ENCODE results near the gene GNAT1.
"Not testable (repeated sequence)": the region's sequence is repeated elsewhere in the genome, so short reads cannot be mapped to it uniquely, and the experiment has no call there.

GNAT1 gene

GRCh38 chr3:50203809-50204803 is 12.7 kb downstream of the GNAT1 start:
- DNase-seq: no peak

- no peak for DNase-seq
These were observed 13.5 kb downstream of the GNAT1 start, which contains the start of gene SLC38A3 for GRCh38 chr3:50204804-50205412. SLC38A3 (plus strand) TSS chr3:50205271; CDS start chr3:50214200, 8,929 bp downstream.

DNA sequence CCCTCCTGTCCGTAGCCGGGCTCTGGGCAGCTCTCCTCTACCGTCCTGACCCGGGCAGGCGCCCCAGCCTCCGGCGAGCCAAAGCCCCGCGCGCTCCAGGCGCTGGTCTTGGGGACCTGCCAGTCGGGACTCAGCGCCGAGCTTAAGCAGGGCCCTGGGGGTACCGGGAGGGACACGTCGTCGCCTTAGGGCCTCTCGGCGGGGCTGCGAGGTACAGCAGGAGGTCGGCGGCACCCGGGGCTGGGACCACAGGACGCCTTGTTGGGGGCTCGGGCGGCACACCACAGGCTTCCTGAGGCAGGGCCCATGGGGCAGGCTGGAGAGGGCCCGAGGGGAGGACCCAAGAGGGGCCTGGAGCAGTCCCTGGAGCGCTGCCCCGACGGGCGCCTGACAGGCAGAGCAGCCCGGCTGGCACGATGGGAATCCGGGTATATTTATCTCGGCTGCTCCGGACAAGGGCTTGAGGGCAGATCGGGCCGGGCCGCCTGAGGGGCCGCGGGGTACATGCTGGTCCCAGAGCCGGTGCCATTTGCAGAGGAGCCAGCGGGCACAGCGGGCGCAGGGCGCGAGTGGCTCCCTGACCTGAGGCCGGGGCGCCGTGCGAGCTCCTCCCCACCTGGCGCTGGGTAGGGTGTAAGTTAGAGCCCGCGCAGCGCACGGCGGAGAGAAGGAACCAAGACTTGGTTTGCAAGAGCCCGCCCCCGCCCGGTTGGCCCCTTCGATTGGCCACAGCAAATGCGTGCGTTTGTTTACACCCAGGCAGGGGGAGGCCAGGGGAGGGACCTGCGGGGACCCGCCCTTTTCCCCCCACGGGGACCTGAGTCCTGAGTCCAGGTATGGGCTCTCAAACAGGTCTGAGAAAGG is 14.2 kb downstream of the GNAT1 start:
- no peak for DNase-seq

- no peak for DNase-seq
These were observed 16.1 kb downstream of the GNAT1 start for GRCh38 chr3:50207359-50208042.

- DNase-seq: no peak
These were observed 17.4 kb downstream of the GNAT1 start for GRCh38 chr3:50208677-50209344.

GRCh38 chr3:50210176-50210509 is 18.7 kb downstream of the GNAT1 start:
- DNase-seq: no peak

DNA sequence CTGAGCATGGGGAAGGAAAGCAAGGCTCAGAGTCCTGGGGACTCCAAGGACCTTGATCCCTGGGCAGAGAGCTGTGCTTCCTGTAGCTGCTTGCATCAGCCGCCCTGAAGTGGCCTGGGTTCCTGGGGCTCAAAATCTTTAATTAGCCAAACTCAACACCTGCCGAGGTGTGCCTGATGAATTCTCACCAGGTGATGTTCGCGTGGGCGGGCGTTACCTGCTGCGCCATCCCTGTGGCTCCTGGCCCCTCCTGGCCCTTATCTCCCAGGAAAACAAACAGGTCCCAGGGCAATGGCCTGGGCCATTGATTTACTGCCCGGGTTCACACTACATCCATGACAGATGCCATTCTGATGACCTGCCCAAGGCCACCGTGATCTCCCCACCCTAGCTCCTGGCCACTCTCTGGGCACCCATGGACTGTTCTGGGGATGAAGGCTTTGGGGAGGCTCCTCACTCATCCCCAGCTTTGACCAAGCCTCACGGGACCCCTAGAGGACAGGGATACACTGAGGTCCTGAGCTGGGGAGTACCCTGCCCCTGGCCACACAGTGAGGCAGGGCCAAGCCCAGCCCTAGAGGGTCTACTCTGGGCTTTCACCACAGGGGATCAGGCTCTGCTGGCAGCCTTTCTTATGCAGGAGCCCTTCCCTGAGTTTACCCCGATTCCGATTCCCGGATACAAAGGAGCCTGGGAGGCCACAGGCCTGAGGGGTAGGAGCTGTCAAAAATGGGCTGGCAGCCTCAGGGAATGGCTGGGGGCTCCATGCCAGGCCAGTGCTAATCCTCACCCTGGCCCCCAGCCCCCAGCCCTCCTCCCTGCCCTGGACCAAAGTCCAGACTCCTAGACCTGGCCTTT is 19.3 kb downstream of the GNAT1 start:
- DNase-seq: no peak

GRCh38 chr3:50211368-50211717 is 19.9 kb downstream of the GNAT1 start:
- DNase-seq: not testable (repeated sequence)

- DNase-seq: no peak
These were observed 20.5 kb downstream of the GNAT1 start for GRCh38 chr3:50211930-50212329.

DNA sequence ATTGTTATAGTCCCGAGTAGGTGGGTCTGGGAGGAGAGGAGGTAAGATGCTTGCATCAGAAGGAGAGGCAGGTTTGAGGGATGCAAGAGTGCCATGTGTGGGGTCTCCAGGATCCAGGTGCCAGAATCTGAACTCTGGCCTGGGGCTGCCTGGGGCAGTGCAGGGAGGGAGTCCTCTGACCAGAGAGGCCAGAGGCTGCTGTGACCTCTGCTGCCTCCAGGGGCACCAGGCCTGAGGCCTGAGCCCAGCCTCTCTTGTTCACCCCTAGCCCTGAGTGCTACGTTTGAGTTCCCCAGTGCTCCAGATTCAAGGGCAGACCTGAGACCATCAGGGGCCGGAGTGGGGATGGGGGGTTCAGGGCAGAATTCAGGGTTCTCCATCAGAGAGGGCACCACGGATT is 21.1 kb downstream of the GNAT1 start:
- DNase-seq: no peak

DNA sequence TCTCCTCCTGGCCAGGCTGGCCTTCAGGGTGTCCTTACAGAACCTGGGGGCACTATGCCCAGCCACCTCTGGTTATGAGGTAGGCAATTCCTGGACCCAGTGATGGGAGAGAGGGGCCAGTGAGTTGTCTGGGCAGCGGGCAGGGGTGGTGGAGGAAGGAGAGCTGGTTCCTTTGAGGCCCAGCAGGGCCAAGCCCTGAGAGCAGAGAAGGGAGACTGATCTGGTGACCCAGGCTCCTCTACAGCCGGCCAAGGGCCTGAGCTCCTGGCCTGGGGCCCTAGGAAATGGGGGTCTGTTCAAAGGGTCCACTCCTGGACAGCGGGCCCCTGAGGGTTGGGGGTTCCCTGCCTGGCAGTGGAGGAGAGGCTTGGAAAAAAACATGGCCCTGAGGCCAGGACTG is 21.6 kb downstream of the GNAT1 start:
- no peak for DNase-seq

GRCh38 chr3:50213373-50213772 is 22.0 kb downstream of the GNAT1 start:
- DNase-seq: no peak

GRCh38 chr3:50214824-50215223 is 23.4 kb downstream of the GNAT1 start:
- DNase-seq: no peak

- no peak for DNase-seq
These were observed 24.1 kb downstream of the GNAT1 start for GRCh38 chr3:50215529-50215928.

GRCh38 chr3:50217681-50218080 is 26.3 kb downstream of the GNAT1 start:
- DNase-seq: no peak

- no peak for DNase-seq
These were observed 27.0 kb downstream of the GNAT1 start for GRCh38 chr3:50218448-50218847.

DNA sequence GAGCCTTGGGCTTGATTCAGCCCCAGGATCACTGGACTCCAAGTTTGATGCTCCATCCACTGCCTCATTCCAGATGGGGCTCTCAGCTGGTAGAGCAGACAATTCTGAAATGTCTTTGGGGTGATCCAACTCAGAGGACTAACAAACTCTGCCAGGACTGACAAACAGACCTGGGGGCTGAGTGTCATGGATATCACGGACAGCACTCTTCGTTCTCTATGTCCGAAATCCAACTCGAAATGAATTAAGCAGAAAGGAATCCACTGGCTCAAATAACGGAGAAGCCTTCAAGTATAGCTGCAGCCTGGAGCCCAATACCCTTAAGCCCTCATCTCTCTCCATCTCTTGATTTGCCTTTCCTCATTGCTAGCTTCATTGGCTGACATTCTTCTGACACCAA is 27.9 kb downstream of the GNAT1 start:
- DNase-seq: no peak

- DNase-seq: no peak
These were observed 28.7 kb downstream of the GNAT1 start for GRCh38 chr3:50220109-50220508.

DNA sequence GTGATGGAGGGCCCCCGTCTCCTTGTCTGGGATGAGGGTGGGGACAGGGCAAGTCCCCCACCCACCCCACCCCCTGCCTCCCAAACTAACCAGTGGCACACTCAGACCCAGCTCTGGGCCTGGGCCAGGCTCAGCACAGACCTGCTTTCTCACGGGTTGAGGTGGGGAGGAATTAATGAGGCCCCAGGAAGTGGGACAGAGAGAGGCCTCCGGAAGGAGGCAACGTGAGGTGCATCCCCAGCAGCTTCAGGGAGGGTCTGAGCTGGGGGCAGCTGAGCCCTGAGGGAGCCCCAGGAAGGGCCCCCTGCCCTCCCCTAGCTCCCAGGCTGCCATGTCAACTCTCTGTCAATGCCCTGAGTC is 29.6 kb downstream of the GNAT1 start:
- no peak for DNase-seq

DNA sequence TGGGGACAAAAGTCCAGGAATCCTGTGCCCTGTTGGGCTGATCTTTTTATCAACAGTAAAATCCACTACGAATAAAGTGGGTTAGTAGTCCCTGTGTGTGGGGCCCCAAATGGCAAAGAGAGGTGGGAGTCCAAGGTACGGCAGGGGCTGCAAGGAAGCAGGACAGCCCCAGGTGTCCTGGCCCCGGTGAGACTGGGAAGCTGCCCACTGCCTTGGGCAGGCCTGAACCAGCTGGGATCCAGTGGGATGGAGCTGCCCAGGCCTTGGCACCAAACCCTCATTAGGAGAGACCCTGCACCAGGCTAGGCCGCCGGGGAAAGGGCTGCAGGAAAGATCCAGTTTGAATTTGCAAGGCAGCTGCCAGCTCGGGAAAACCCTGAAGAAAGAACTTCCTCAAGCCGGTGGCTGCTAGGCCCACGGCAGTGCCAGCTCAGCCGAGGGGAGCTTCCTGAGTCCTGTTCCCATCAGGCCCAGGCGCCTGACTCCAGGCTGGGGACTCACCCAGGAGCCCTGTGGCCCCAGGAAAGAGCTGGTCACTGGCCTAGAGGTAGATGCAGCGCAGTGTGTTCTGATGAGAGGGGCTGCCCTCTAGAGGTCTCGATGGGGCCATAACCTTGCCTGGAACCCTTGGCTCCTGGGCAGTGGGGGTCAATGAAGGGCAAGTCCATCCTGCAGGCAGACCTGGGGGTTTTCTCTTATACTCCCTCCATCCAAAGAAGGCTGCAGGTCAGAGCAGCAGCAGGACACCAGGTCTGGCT is 30.2 kb downstream of the GNAT1 start:
- DNase-seq: no peak

GRCh38 chr3:50222169-50222528 is 30.7 kb downstream of the GNAT1 start:
- DNase-seq: no peak
